Suppressor macrophage treated with lipopolysaccharide for 4 hours (primary cell): ENCODE results near the gene PCTP.

Experiments
- DNase-seq: peaks from one replicate; pipeline ENCODE4 v3.0.0-alpha.2; 2020

Gene PCTP

DNA sequence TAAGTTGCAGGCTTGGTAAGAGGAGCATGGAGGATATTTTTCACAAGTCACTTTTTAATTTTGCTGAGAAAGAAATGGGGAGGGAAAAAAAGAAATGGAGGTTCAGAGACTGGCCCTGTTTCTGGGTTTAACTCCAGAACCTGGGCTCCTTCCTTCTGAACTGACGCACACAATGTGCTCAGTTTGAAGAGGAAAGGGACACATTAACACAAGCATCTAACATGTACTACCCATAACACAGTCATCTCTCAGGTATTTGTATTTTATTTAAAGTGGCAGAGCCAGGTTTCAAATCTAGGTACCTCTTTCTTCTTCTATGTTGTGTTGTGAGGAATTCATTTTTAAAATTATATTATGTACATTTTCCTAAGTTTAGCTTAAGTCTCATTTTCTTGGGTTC, 22.9 kb upstream of the PCTP start:
- DNase-seq = no peak

DNA sequence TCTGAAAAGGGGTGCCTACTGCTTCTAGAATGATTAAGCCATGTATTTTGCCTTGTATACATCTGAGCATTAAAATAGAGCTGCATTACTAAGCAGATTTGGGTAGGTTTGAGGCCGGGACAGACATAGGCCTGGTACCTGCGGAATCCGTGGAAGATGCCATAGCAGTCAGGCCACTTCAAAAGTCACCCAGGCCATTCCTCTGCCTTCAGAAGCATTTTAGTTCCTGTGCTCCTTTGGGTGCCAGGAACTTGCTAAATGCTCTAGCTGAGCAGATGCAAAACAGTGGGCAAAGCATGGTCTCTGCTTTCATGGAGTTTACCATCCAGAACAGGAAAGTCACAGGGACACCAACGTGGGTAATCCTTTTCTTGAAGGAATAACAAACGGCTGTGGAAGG, 22.5 kb upstream of the PCTP start:
- no peak for DNase-seq

DNA sequence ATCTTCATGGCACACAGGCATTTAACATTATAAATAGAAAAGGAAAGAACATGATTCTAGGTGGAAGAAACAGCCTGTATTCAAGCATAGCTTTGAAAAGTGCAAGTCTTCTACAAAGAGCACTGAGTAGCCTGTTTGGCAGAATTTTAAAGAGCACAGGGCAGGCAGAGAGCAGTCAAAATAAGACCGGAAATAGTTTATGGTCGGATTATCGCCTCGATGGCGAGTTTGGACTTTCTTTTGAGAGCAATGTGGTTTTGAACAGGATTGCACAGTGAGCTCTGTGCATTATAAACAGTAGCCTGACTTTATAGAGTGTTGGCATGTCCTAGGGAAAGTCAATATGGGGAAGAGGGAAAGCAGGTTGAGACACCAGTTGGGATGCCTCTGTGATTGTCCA, 22.0 kb upstream of the PCTP start:
- no peak for DNase-seq

DNA sequence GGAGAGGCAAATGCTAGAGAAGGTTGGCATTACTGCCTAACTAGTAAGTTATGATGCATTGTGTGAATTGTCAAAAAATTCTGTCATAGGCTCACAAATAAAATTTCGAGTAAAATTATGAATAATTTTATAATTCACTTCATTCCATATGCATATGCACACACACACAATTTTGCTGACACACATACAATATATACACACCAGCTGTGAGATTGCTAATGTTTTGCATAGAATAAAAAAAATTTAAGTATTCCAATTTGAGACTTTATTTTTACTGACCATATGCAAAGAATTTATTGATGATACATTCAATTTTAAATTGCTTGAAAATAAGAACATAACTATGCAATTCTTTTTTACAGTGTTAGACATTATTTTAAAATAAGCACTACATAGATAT, 21.4 kb upstream of the PCTP start:
- DNase-seq = no peak

DNA sequence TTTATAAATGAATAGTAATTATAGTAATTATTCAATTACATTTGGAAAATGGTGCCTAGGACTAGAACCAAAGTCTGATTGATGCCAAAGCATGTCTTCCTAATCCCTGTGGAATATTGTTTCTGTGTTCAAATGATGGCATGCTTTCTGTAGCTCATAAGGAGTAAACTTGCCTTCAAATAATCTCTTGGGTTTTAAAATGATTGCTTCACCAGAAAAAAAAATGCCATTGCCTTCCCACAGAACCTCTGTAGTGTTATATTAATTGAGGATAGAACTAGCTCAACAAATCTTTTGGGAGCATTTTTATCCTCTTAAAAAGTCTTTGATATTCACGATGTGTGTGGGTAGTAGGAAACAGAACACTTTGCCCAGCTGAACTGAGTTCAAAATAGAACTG, 20.5 kb upstream of the PCTP start:
- DNase-seq = no peak

DNA sequence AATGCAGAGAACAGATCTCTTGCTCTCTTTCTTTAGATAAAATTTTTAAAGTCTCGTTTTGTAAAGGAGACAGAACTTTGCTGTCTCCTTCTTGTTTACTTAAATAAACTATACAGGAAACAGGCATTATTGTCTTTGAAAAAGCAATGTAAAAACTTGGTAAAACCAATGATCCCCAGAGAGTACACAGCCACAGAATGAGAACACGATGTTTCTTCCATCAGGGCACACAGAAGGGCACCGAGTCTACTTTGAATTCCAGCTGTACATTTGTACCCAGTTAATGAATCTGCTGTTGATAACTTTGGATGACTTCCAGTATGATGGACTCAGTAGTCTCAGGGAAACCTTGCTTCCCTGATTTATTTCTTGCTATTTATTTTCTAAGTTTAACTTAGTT, 20.0 kb upstream of the PCTP start:
- no peak for DNase-seq

DNA sequence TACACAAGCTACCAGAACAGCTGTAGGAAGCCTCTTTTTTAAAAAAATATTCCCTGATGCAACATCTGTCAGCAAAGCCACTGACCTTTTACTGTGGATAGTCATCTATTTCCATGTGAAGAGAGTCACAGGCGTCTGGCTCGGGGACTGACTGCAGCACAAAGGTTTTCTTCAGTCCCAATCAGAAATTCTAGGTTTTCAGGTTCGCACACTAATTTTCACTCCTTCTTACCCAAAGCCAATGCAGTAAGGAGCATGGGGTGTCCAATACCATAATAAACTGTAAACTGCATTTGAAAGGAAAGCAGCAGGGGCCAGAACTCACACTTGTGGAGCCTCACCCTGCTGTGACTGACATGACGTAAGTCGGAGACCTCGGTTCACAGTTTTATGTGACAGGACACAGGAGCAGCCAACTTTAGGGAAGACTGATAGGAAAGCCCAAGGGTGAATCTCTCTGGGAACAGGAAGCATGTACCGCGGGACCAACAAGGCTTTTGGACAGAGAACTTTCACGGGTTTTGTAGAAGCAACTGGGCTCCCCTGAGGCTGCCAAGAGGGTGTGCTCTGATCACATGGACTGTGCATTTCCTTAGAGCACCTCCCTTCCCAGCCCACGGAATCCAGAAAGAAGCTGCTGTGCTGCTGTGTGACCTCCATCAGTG, 19.1 kb upstream of the PCTP start:
- no peak for DNase-seq

DNA sequence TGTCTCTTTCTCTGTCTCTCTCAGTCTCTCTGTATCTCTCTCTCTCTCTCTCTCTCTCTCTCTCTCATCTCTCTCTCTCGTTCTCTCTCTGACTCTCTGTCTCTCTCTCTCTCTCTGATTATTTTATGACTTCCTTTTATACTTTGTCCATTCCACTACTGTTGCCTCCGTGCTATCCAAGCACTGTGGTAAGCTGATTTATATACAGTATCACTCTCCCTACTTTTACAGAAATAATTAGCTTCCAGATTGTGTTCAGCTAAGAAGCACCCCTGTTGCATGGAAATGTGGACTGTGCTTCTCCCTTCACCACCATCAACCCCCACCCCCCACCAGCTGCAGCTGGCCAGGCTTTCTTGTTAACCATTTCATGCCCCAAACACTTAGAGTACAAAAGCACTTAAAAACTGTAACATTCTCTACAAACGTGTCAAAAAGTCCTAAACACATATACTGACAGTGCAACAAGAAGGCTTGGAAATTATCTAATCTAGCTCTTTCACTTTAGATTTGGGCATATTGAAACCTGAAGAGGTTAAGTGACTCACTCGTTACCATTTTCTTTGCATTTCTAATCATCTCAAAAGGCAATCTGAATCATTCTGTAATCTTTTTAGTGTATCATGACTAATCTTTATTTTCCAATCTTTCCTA, 16.6 kb upstream of the PCTP start:
- no peak for DNase-seq

DNA sequence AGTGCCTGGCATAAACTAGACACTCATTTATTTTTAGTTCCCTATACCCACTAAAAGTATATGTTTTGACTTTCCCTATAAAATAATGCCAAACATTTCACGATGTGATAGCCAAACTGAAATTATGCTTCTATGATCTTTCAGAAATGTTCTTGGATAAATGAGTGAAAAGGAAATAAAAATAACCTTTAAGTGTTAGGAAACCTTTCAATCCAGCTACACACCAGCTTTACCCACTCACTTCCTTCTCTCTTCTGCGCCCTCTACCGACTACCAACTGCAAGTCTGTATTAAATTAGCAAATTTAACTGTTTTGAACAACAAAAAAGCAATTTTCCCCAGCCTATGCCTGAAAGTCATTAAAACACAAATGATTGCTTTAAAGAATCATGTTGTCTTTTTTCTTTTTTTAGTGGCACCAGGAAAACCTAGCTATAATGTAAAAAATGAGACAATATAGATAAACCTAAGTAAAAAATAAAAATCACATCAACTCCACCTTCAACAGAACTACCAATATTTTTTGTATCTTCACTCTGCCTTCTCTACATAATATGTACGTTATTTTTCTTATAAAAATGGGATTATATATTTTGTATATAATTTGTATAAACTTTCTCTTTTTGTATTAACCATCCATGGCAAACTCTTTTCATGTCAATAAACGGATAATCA, 15.0 kb upstream of the PCTP start:
- peak; percentile 65 for DNase-seq

DNA sequence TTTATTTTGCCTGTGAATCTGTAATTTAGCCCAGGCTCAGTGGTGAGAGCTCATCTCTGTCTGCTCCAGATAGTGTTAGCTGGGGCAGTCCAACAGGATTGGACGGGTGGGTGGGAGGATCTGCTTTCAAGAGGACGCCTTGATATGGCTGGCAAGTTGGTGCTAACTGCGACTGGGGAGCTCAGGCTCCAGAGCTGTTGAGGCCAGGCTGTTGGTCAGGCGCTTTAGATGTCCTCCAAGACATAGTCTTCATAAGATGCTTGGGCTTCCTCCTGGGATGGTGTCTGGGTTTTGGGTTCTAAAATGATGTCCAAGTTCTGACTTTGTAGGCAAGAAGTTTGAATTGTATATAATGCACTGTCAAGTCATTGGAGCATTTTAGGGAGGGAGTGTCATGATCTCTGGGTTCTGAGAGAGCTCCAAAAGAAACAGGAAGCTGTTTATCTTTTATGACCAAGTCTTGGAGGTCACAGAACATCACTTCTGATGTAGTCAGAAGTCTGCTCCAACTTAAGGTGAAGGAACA, 12.8 kb upstream of the PCTP start:
- no peak for DNase-seq

DNA sequence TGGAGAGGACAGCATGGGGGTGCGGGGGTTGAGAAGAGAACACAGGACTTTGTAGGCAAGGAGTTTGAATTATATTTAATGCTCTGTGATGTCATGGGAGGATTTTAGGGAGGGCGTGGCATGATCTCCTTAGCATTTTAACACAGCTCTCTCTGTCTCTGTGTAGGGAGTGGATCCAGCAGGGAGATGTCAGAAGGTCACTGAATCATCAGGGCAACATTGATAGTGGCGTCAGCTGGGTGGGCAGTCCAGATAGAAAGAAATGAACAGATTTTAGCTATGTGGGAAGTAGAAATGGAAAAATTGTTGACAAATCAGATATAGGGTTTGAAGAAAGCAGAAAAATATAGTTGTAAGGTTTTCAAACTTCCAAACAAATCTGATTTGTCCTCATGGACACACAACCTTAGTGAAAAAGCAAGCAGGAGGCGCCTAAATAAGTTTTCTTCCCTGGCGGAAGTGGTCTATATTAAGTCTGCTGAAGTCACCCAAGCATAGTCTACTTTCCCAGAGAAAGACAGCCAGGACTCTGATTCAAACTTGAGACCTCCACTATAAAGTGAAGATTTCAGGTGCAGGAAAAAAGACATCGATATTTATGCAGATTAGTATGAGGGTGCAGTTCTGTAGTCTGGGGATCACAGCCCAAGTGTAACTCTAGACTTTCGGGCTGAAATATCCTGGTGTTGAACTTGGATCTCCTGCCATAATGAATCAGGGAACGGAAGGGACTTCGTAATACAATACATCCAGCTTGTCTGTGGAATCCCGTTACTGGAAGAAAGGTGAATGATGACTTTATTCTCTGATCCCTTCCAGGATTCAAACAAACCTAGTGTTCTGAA, 10.1 kb upstream of the PCTP start:
- DNase-seq = no peak

DNA sequence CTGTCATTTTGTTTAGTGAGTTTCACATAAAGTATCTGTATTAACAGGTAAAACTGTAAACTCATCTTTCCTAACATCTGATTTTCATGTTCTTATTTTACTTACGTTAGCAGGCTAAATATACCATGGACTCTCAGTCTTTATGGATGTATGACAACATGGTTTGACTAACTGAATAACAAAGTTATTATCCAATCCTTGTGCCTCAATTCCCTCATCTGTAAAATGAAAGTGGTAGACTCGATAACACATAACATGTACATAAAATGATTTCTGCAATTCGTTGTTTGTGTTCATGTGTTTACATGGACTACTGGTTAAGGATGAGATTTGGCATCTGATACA, 9.5 kb upstream of the PCTP start:
- no peak for DNase-seq

DNA sequence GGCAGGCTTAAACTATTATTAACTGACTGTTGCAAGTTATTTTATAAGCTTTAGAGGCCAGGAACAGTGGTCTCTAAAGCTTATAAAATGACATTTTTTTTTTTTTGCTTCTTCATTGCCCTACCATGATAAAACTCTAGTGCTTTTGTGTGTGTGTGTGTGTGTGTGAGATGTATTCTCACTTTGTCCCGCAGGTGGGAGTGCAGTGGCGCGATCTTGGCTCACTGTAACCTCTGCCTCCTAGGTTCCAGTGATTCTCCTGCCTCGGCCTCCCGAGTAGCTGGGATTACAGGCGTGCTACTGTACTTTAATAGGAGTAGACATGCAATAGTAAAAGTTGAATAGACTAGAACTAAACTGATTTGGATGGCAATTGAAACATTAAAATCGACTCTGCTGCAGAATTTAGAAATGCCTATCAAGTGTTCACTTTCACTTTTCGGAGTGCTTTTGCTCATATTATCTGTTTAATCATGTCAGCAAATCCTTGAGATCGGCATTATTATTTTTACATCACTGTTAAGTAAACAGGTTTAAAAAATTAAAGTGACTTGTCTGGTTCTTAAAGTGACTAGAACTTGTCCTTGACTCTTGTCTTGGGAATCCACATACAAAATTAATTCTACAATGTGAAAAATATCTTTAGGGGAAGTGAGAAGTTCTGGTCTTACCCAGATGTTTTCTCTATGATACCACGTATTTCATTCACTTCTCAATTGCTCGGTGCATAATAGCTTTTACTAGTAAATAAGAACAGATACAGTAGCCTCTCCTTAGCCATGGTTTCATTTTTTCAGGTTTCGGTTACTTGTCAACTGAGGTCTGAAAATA, 8.4 kb upstream of the PCTP start:
- DNase-seq = no peak

DNA sequence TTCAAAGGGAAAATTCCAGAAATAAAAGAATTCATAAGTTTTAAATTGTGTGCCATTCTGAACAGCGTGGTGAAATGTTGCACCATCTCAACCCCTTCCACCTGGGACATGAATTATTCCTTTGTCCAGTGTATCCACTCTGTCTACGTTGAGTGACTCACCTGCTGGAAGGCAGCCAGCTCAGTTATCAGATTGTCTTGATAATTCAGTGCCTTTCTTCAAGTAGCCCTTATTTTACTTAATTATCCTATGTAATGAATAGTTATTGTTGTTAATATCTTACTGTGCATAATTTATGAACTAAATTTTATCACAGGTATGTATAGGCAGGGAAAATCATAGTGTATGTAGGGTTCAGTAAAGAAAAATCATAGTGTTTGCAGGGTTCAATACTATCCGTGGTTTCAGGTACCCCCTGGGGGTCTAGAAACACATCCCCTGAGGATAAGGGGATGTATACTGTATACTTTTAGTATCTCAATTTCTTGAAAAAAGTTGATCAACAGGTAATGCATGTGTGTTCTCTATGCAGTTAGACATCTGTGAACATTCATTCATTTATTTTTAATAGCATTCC, 7.7 kb upstream of the PCTP start:
- DNase-seq = no peak

DNA sequence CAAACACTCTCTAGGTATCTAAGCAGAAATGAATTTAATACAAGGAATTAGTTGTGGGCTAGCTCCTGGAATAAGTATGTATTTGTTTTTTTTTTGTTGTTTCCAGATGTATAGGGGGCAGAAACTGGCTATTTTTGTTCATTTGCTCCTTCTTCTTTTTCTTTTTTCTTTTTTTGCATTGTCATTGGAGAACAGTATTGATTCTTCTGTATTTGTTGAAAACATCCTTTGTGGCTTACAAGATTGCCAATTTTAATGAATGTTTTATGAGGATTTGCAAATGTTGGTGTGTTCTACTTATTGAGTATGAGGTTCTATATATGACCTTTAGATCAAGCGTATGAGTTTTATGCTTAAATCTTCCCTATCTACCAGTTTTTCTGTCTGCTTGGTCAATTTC, 5.6 kb upstream of the PCTP start:
- DNase-seq = no peak

DNA sequence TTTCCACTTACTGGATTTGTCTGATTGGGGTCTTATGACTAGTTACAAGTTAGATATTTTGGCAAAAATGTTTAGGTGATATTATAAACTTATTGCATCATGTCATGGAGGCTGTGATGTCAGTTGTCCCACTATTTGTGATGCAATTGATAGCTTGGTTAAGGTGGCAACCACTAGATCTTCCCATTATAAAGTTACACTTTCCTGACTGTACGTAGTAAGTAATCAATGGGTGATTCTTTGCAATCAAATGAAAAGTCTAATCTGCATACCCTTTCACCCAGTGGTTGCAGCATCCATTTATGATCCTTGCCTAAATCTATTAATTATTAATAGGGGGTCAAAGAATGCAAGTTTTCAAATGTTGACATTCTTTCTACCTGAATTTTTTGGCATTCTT, 4.4 kb upstream of the PCTP start:
- no peak for DNase-seq

DNA sequence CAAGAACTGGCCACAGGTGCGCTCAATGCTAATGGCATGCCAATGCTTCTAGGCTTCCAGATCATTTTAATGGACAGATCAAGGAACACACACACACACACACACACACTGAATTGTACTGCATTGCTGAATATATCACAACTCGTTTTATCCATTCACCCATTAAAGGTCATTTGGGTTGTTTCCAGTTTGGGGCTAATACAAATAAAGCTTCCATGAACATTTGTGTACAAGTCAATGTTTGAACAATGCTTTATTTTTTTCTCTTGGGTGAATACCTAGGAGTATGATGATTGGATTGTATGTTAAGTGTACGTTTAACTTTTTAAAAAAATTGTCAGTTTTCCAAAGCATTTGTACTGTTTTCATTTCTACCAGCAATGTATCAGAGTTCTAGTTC, 3.6 kb upstream of the PCTP start:
- no peak for DNase-seq

DNA sequence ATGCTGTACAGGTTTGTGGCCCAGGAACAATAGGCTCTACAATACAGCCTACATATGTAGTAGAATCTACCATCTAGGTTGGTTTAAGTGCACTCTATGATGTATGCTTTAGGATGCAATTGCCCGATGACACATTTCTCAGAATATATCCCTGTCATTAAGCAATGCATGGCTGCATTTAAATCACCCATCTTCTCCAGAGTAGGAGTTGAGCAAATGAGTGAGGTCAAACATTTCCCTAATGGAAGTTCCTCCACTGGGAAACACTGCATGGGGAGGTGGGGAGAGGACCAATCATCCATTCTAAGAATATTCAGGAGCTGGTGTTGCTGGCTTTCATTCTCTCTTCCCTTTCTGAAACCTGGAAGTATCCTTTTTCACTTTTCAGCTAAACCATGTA, 2.0 kb upstream of the PCTP start:
- DNase-seq = peak; percentile 25

DNA sequence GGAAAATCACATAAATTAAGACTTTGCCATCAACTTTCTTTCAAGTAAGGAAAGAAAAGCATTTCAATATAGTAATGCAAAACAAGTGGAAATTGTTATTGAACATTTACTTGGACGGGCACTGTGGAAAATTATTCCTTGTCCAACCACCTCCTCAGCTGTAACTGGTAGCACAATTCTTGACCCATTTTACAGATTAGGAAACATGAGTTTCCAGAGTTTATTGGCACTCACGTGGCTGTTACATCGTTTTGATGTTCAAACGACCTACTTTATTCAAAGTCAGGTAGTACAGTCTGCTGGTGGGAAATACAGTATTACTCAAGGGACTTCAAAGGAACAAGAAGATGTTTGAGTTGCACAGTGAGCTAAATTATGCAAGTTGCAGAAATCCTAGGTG, 866 bp upstream of the PCTP start:
- DNase-seq = no peak

DNA sequence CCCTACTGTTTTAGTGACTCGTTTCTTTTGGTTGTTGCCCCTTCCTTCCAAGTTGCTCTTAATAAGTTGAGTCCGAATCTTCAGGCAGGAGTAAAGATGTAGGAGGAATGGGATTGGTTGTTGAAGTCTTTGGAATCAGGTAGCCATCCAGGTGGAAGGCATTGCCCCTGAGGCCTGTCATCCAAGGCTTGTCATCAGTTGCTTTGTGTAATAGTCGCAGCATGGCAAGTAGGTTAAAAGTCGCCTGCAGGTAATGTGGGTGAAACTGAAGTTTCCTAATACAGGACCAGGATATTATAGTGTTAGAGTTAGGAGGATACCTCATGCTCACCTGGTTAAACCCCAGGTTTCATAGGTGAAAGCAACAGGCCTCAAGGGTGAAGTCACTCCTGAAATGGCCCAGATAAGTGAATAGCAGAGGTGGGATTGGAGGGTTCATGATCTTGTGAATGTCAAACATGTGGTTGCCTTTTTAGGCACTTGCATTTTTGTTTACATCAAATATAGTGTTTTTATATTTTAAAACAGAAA, 934 bp downstream of the PCTP start:
- no peak for DNase-seq

DNA sequence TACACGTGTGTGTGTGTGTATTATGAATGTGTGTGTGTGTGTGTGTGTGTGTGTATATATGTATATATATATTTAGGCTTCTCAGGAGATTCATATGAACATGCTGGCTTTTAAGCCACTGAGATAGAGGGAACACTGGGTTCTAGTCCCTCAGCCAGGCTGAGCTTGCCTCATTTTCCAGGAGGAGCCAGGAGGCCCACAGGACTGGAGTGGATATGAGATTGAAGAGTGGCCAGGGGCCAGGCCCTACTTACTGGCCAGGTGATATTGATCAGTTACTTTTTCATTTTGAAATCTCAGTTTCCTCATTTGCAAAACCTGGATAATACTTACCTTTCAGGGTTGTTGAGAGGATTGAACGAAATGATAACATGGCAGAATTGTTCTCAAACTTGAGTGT, 5.8 kb downstream of the PCTP start:
- no peak for DNase-seq

DNA sequence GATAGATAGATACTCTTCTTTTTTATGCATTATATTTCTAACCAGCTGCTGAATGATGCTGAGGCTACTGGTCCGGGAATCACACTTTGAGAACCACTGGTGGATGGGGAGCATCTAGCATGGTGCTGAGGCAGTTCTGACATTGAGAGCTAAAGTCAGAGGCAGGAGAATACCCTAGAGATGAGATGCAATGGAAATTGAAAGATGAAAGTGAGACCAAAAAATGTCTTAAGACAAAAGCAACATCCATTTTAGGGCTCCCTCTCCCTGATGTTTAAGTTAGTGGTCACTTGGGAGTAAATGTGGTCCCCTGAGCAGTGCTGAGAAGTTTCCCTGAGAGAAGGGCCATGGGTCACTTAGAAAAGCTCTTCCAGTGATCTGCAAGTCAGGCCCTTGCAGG, 6.8 kb downstream of the PCTP start:
- no peak for DNase-seq
